GM19328 (cell line): ENCODE data around the gene CD40.

ENCODE experiments used
- ATAC-seq: cut with Tn5 transposase; IDR thresholded peaks from one replicate; pipeline ENCODE4 v1.9.1; 2021; ENCODE audit warnings: mild to moderate bottlenecking, moderate library complexity; ENCODE audit not compliant: unreplicated experiment

The CD40 gene

GRCh38 chr20:46142124-46142523 lies 24.0 kb downstream of the CD40 start:
- ATAC-seq = no peak

- no peak for ATAC-seq
Measured at GRCh38 chr20:46144432-46145025, 26.4 kb downstream of the CD40 start.

- no peak for ATAC-seq
Measured at GRCh38 chr20:46145713-46146112, 27.6 kb downstream of the CD40 start.

- ATAC-seq = no peak
Measured at GRCh38 chr20:46148313-46149208, 30.4 kb downstream of the CD40 start.

- ATAC-seq = no peak
Measured at GRCh38 chr20:46150943-46151342, 32.8 kb downstream of the CD40 start.

- ATAC-seq = no peak
Measured at GRCh38 chr20:46151936-46152335, 33.8 kb downstream of the CD40 start.

GRCh38 chr20:46152824-46153586 lies 34.9 kb downstream of the CD40 start:
- ATAC-seq = no peak

GRCh38 chr20:46154305-46154704 lies 36.2 kb downstream of the CD40 start:
- ATAC-seq = no peak

GRCh38 chr20:46154796-46155195 lies 36.7 kb downstream of the CD40 start:
- ATAC-seq = no peak

- ATAC-seq = no peak
Measured at GRCh38 chr20:46156065-46156464, 38.0 kb downstream of the CD40 start.

- no peak for ATAC-seq
Measured at GRCh38 chr20:46157076-46157592, 39.0 kb downstream of the CD40 start.

- no peak for ATAC-seq
Measured at GRCh38 chr20:46157625-46158024, 39.5 kb downstream of the CD40 start.

GRCh38 chr20:46158476-46158987 lies 40.4 kb downstream of the CD40 start:
- ATAC-seq = no peak

- ATAC-seq = no peak
Measured at GRCh38 chr20:46159101-46159897, 41.2 kb downstream of the CD40 start.

GRCh38 chr20:46160661-46161060 lies 42.5 kb downstream of the CD40 start:
- no peak for ATAC-seq

- no peak for ATAC-seq
Measured at GRCh38 chr20:46161921-46162320, 43.8 kb downstream of the CD40 start.

- ATAC-seq = no peak
Measured at GRCh38 chr20:46164254-46164653, 46.1 kb downstream of the CD40 start.

- ATAC-seq = no peak
Measured at GRCh38 chr20:46167080-46167479, 49.0 kb downstream of the CD40 start.

- no peak for ATAC-seq
Measured at GRCh38 chr20:46168438-46168837, 50.3 kb downstream of the CD40 start.
